ENCODE data around the gene SNX27.
"Not testable (repeated sequence)": the region's sequence is repeated elsewhere in the genome, so short reads cannot be mapped to it uniquely, and the experiment has no call there.

The SNX27 gene

DNA sequence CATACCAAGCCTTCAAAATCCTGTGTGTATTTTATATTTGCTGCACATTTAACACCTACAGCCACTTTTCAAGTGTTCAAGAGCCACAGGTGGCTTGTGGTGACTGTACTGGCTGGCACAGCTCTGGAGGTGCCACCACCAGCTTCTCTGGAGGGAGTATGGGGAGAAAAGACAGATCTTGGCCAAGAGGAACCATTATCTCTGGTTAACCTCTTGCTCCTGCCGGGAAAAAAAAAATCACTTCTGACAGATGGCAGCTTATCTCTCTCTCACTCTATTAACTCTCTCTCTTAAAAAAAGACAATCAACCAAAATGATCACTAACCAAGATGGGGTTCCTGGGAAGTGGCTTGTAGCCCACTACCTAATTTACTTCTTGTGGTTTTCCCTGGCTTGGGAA, 108.3 kb downstream of the SNX27 start:
- DNase-seq: no peak

DNA sequence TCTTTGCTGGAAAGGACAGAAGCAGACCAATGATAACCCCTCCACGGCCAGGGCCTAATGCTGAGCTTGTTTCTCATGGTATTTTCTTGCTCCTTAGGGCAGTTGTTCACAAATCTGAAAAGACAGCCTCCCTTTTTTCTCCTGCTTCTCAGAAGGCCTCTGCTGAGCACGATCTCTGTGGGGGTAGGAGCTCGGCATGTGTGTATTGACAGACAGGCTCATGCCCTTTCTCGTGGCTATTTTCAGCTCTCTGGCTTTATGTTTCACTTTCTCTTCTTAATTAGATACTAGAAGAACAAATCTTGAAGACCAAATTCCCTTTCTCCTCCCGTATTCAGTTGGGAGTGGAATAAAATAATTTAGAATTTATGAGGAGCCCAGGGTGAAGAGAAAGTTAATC, 108.7 kb downstream of the SNX27 start:
- no peak for DNase-seq

DNA sequence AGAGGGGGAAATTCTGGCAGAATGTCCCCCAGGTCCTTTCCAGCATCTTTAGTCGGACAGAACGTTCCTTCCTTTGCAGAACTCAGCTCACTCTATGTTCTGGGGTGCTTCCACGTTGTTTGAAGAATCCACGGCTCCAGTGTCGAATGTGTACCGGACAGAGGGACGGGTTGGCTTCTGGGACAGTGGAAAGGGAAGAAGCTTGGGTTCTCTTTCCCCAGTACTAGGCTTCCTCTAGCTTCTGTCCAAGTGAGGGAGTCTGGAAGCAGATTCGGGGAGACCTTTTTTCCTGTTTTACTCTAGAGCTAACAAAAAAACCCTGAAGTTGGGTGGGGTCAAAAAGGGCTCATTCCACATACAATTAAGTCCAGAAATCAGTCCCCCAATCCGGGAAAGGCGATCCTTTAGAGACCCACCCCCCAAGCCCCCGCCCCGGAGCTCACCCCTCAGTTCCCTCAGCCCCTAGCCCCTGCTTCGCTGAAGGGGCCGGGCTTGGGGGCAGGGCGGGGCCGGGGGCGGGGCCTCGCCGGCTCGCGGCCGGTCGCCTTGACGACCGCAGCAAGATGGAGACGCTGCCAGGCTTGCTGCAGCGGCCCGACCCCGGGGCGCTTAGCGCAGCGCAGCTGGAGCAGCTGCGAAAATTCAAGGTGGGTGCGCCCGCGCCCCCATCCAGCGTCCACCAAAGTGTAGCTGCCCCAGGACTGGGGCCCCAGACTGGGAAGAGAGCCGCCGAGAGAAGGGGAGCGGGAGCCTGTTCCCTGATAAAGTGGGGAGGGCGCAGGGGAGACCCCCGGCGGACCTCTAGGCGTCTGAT, 109.3 kb downstream of the SNX27 start, which contains the start of gene RIIAD1:
TSS of gene RIIAD1 (plus strand) at position 549 of the 814 bp plus-strand sequence. CDS start at position 564, 15 bp downstream.
- peak in 11 of 56 donors; percentile 5 to 35 (median 13) for DNase-seq

DNA sequence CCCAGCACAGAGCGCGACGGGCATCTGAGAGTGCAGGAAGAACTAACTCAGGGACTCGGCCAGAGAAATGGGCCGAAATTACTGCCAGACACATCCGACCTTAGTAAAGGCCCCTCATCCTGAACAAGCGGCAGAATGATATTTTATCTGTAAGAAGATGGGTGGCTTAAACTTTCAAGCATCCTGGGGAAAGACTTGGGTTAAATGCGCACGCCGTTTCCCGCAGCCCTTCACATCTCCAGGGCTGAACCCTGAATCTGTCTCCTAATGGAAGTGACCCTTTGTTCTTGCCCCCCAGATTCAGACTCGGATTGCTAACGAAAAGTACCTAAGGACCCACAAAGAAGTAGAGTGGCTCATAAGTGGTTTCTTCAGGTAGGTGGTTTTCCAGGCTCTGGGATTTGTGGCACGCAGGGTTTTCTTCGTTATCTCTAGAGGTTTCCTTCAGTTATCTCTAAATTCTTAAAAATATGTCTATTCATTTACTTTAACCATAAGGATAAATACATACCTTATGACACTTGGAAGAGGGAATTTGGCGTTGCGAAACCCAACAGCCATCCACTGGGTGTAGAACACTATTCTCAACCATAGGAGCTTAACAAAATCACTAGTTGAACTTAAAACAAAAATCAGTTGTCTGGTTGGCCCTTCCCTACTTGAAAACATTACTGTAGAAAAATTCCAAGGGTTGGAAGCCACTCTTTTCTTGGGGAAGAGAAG, 110.1 kb downstream of the SNX27 start:
- no peak for DNase-seq

DNA sequence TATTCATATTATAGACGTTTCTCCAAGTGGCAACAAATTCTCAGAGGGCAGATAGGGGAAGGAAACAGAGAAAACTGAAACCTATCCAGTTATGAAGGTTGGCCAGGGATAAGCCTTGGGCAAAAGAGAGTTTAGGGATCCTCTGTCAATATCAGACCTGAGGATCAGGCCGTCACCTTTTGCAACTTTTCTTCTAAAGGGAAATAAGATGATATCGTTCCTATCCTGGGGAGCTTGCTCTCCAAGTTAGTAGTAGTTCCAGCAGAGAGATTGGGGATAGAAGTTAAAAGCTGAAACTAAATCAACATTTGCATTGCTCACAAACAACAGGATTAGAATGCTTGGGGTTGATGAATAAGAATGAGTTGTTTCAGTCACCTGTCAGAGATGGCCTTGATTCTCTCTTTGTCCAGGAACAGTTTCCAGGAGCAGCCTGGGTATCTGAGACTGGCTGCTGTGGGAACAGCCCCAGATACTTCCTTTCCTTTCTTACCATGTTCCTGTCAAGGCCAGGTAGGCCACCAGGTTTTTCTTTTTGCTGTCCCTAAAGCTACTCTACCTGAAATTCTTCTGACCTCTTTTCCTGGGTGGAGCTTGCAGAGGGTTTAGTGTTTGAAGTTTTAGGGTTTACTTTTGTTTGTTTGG, 112.0 kb downstream of the SNX27 start:
- no peak for DNase-seq

DNA sequence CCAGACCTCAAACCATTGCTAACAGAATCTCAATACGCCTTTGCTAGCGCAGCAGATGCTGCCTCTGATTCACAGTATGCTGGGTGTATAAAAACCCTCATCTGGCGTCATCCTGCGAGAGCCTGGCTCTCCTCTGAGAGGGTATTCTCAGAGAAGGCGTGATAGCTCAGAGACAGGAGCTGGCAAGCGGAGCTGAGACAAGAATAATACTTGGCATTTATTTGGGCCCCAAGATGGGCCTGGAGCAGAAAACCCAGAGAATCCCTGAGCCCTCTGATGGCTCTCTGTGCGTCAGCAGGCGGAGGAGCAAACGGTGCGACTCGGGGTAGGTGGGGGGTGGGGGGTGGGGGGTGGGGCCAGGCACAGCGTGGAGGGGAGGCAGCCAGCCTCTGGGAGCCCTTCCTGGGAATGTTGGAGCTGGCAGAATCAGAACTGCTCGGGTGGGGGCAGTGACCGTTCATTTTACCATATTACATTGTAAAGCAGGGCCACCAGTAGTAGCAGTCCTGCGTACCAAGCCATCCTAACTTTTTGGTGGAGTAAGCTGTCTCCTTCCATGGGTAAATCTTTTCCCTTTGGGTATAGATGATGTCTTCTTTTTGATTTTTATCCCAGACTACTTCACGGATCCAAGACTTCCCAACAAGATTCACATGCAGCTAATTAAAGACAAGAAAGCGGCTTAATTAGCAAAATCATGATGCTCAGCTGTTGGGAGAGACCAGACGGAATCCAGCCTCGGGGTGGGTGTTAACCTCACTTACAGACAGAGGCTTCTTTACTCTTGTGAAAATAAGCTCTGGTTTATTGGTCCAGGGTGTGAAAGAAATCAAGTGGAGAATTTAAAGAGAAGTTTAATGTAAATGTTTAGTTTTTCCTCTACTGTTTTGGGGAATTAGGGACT, 116.6 kb downstream of the SNX27 start:
- DNase-seq: peak in 42 of 56 donors; percentile 20 to 85 (median 60)

DNA sequence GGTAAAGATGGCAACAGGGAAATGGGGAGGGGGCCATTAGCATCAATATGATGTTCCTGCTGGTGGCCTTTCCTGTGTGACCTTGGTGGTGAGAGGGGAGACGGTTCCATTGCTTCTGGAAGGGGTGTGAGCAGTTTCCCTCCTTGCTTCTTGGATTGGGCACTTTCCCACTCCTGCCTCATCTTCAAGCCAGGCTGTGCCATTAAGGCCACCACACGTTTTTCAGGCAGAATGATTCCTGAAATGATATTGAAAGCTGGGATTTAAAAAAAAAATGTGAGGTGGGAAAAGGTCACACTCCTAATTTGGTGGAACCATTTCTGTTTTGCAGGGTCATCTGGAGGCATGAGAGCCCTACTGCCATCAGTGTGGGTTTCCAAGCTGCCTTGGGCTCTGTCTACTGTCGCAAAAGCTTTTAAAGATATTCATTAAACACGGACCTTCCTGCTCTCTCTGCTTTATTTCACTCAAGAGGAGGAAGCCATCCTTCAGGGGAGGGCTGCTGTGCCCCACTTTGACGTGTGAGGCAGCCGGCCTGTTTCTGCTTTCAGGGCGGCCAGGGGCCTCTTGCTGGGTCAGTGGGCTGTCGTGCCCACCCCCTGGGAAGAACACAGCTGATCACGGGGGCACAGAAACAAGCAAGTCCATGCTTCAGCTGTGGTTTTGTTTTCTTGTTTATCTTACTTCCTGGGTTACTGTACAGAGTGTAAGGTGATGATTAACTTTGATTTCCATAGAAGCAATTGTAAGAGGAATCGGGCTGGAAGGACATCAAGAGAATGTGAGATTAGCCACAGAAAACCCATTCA, 117.5 kb downstream of the SNX27 start:
- DNase-seq: no peak

DNA sequence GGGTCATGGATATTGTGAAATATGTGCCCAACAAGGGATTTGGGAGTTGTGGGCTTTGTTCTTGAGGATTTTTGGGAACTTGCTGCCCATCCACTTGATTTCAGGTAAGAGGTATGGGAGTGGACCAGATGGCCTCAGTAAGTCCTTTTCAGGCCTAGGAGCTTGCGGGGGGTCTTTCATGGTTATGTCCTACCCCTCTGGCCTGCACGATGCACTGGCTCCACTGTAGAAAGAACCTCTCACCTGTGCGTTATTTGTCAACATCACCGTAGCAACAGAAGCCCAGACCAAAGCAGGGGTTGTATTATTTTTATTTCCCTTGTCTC, 118.1 kb downstream of the SNX27 start:
- no peak for DNase-seq

DNA sequence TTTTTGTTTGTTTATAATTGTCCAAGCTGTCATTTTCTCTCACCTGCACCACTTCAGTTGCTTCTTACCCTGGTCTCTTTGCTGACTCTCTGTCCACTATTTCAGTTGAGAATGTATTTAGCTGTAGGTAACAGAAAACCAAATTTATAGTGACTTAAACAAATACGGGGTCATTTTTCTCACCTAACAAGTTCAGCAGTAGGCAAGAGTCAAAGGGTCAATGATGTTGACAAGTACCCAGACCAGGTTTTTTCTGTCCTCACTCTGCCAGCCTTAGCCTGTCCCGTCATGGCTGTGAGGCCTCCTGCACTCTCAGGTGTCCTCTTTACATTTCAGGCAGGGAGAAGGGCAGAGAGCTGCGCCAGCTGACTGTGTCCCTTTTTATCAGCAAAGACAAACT, 121.3 kb downstream of the SNX27 start:
- no peak for DNase-seq

DNA sequence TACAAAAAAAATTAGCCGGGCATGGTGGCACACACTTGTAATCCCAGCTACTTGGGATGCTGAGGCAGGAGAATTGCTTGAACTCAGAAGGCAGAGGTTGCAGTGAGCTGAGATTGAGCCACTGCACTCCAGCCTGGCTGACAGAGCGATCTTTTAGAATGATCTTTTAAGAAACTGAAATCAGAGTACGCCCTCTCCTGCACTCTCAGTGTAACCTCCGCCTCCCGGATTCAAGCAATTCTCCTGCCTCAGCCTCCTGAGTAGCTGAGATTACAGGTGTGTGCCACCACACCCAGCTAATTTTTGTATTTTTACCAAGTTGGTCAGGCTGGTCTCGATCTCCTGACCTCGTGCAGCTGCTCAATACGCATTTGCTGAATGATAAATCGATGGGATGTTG, 122.1 kb downstream of the SNX27 start:
- DNase-seq: not testable (repeated sequence)

DNA sequence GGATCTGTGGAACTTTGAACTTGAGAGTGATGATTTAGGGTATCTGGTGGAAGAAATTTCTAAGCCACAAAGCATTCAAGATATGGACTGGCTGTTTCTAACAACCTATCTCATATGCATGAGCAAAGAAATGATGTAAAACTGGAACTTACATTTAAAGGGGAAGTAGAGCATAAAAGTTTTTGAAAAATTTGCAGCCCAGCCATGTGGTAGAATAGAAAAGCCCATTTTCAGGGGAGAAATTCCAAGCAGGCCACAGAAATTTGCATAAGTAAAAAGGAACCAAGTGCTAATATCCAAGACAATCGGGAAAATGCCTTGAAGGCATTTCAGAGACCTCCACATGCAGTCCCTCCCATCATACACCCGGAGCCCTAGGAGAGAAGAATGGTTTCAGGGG, 125.2 kb downstream of the SNX27 start:
- DNase-seq: no peak

DNA sequence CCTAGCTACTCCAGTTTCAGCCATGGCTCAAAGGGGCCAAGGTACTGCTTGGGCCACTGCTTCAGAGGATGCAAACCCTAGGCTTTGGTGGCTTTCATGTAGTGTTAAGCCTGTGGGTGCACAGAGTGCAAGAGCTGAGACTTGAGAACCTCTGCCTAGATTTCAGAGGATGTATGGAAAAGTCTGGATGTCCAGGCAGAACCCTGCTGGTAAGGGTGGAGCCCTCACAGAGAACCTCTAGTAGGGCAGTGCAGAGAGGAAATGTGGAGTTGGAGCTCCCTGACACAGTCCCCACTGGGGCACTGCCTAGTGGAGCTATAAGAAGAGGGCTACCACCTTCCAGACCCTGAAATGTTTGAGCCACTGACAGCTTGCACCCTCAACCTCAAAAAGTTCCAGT, 125.6 kb downstream of the SNX27 start:
- no peak for DNase-seq

DNA sequence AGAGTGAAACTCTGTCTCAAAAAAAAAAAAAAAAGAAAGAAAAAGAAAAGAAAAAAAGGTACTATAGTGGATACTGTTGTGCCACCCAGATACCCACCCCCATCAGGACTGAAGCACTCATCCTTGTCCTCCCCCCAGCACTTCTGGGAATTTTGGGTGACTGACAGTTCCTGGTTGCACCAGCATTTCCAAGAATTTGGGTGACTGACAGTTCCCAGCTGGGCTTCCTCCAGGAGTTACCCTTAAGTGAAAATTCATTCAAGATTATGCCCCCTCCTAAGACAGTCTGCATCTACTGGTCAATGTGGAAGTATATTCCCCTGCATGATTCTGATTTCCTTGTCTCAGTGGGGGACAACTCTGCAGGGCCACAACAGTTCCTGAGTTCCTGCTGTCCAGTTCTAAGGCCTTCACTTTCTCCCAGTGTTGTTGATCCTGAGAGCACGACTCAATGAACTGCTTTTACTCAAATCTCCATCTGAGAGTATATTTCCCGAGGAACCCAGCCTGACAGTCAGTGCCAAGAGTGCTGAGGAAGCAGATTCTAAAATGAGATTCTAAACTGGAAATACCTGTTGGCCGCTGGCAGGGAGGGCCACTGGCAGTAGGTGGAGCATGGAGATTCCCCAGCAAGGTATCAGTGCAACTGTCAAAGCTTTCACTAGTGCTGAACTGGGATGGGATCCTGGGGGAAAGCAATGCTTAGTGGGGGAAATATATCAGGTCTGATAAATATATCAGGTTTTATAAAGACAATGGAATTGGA, 127.9 kb downstream of the SNX27 start:
- no peak for DNase-seq

DNA sequence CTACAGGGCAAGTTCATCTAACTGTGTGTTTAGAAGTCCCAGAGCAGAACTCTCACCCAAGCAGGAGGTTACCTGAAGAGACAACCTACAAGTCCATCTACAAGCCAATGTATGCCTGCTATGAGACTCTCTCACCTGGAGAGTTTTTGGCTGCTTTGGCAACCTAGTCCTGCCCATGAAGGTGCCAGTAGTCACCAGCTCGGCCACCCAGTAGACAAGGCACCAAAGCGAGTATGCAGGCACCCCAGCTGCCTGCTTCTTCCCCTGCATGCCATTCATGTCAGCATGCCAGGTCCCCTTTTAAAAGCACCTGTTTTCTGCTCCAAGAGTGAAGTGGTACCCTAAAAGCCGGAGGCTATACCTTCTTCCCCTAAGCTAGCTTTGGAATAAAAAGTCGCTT, 129.7 kb downstream of the SNX27 start:
- DNase-seq: no peak

Data from amygdala (tissue), 56 donors.